SK-N-SH (cell line): ENCODE data around the gene CAD. TPM values are rescaled to one million over a fixed set of nuclear protein-coding genes. Genes with fewer than 3 reads are reported as not detected.

Experiments
- CHD2 ChIP-seq: fragments of 150-350 bp; IDR thresholded peaks from 2 replicates; pipeline ENCODE4 v1.6.1; 2018; ENCODE audit warnings: low read length; ENCODE audit not compliant: partially characterized antibody
- ELF1 ChIP-seq: IDR thresholded peaks from 2 replicates; pipeline ENCODE4 v1.4.0; 2012
- EP300 ChIP-seq, 2 experiments: IDR thresholded peaks; 2 replicates each; pipeline versions ENCODE4 v1.4.0 to v1.6.1; 2012; ENCODE audit warnings: borderline replicate concordance in 1 of 2, low read depth in 1 of 2, low read length in 1 of 2
- EZH2phosphoT487 ChIP-seq: fragments of 200-600 bp; sonication (generic); IDR thresholded peaks from 2 replicates; pipeline ENCODE4 v1.6.1; 2017; ENCODE audit warnings: low read depth, mixed run types, mild to moderate bottlenecking, antibody characterized with exemption, moderate library complexity, borderline replicate concordance
- FOSL2 ChIP-seq: IDR thresholded peaks from 2 replicates; pipeline ENCODE4 v1.4.0; 2012; ENCODE audit warnings: low read depth, mild to moderate bottlenecking, moderate library complexity, borderline replicate concordance
- FOXJ3 ChIP-seq: sonication (generic); formaldehyde crosslinking; IDR thresholded peaks from 2 replicates; pipeline ENCODE4 v1.5.1; 2020; ENCODE audit warnings: mild to moderate bottlenecking, missing genetic modification reagents
- FOXM1 ChIP-seq: IDR thresholded peaks from 2 replicates; pipeline ENCODE4 v1.4.0; 2012; ENCODE audit warnings: low read depth, mild to moderate bottlenecking
- GABPA ChIP-seq: IDR thresholded peaks from 2 replicates; pipeline ENCODE4 v1.4.0; 2012; ENCODE audit warnings: low read depth, mild to moderate bottlenecking
- JUND ChIP-seq: IDR thresholded peaks from 2 replicates; pipeline ENCODE4 v1.4.0; 2012
- NRF1 ChIP-seq: IDR thresholded peaks from 2 replicates; pipeline ENCODE4 v1.6.1; 2012; ENCODE audit warnings: low read depth, mild to moderate bottlenecking, low read length
- POLR2AphosphoS5 ChIP-seq: IDR thresholded peaks from 2 replicates; pipeline ENCODE4 v1.6.1; 2012; ENCODE audit warnings: low read depth, low read length
- RAD21 ChIP-seq: IDR thresholded peaks from 2 replicates; pipeline ENCODE4 v1.6.1; 2012; ENCODE audit warnings: mild to moderate bottlenecking, low read length
- RCOR1 ChIP-seq: fragments of 150-350 bp; IDR thresholded peaks from 2 replicates; pipeline ENCODE4 v1.6.1; 2017; ENCODE audit warnings: antibody characterized with exemption, low read length
- RFX5 ChIP-seq: IDR thresholded peaks from 2 replicates; pipeline ENCODE4 v1.6.1; 2012; ENCODE audit warnings: mild to moderate bottlenecking, improper control_type of control experiment, low read length
- TCF12 ChIP-seq: IDR thresholded peaks from 2 replicates; pipeline ENCODE4 v1.4.0; 2012
- TEAD4 ChIP-seq: IDR thresholded peaks from 2 replicates; pipeline ENCODE4 v1.4.0; 2012; ENCODE audit warnings: mild to moderate bottlenecking, borderline replicate concordance; ENCODE audit not compliant: insufficient read depth
- polyA plus RNA-seq, 3 experiments: library from polyadenylated mRNA; depleted of rRNA; stranded (reverse); fragments of >200 nt; gene quantifications; 2 replicates each; pipeline ENCODE4 v1.2.3, GENCODE V29; 2012
- TF ChIP-seq, protein P1 (sequence below): fragments of 150-350 bp; IDR thresholded peaks from 2 replicates; pipeline ENCODE4 v1.6.1; 2017; ENCODE audit warnings: antibody characterized with exemption, low read length, low read depth, borderline replicate concordance
- TF ChIP-seq, protein P2 (sequence below): fragments of 200-600 bp; sonication (generic); IDR thresholded peaks from 2 replicates; pipeline ENCODE4 v1.6.1; 2017; ENCODE audit warnings: antibody characterized with exemption, mild to moderate bottlenecking, moderate library complexity
- TF ChIP-seq, protein P3 (sequence below): fragments of 150-350 bp; IDR thresholded peaks from 2 replicates; pipeline ENCODE4 v1.6.1; 2016; ENCODE audit warnings: mild to moderate bottlenecking, low read depth, low read length
- TF ChIP-seq, protein P4 (sequence below): IDR thresholded peaks from 2 replicates; pipeline ENCODE4 v1.6.1; 2012; ENCODE audit warnings: mild to moderate bottlenecking, low read depth, low read length, moderate library complexity
- TF ChIP-seq, protein P5 (sequence below): IDR thresholded peaks from 2 replicates; pipeline ENCODE4 v1.4.0; 2012; ENCODE audit warnings: low read depth, borderline replicate concordance
- TF ChIP-seq, protein P6 (sequence below): IDR thresholded peaks from 2 replicates; pipeline ENCODE4 v1.4.0; 2012; ENCODE audit warnings: low read depth

Gene CAD
- polyA plus RNA-seq, 1 of the 3 experiments (the other 2 are of a cell fraction) = 47.6 TPM

DNA sequence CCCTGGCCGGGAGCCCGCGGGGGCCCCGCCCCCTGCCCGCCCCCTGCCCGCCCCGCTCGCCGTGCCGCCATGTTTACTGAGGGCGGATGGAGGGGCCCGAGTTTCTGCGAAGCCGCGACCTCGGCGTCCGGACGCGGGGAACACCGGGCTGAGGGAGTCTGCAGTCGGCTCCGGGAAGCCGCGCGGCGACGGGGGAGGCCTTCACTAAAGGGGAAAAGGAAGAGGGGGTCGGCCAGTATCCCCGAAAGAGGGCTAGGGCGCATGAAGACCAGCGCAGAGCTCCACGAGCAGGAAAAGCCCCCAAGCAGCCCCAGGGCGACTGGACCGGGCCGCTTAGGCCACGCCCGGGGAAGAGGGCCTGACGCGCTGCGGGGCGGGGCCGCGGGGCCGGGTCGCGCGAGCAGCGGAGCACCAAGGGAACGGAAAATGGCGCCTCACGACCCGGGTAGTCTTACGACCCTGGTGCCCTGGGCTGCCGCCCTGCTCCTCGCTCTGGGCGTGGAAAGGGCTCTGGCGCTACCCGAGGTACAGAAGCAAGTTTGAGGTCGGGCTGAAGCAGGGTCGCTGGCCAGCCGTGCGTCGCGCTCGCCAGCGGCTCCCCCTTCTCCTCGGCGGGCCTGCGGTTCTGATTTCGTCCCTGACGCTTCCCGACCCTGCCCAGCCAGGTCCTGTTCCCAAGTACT is 5.1 kb upstream of the CAD start, which contains the start of the genes ATRAID and SLC5A6 (continued):
- TF ChIP-seq, protein P1, sequence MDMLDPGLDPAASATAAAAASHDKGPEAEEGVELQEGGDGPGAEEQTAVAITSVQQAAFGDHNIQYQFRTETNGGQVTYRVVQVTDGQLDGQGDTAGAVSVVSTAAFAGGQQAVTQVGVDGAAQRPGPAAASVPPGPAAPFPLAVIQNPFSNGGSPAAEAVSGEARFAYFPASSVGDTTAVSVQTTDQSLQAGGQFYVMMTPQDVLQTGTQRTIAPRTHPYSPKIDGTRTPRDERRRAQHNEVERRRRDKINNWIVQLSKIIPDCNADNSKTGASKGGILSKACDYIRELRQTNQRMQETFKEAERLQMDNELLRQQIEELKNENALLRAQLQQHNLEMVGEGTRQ = no peak
- TF ChIP-seq CHD2 (peak; percentile 92), GABPA (peak; percentile 78), RAD21 (no peak), EZH2phosphoT487 (no peak), POLR2AphosphoS5 (peak; percentile 97), NRF1 (no peak), FOSL2 (no peak), TEAD4 (no peak), EP300 (IDR thresholded peaks at IDR 0.05; ENCODE audit: borderline replicate concordance in 1 of 2, low read depth in 1 of 2, low read length in 1 of 2) (no peak), ELF1 (peak; percentile 91), RCOR1 (no peak), JUND (no peak), FOXM1 (no peak), TCF12 (no peak; the same call in 1 of the 2 replicates), FOXJ3 (CRISPR knock-in tag) (no peak; the same call in 1 of the 2 replicates), RFX5 (no peak)
- TF ChIP-seq, protein P2, sequence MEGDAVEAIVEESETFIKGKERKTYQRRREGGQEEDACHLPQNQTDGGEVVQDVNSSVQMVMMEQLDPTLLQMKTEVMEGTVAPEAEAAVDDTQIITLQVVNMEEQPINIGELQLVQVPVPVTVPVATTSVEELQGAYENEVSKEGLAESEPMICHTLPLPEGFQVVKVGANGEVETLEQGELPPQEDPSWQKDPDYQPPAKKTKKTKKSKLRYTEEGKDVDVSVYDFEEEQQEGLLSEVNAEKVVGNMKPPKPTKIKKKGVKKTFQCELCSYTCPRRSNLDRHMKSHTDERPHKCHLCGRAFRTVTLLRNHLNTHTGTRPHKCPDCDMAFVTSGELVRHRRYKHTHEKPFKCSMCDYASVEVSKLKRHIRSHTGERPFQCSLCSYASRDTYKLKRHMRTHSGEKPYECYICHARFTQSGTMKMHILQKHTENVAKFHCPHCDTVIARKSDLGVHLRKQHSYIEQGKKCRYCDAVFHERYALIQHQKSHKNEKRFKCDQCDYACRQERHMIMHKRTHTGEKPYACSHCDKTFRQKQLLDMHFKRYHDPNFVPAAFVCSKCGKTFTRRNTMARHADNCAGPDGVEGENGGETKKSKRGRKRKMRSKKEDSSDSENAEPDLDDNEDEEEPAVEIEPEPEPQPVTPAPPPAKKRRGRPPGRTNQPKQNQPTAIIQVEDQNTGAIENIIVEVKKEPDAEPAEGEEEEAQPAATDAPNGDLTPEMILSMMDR = no peak
- TF ChIP-seq, protein P3, sequence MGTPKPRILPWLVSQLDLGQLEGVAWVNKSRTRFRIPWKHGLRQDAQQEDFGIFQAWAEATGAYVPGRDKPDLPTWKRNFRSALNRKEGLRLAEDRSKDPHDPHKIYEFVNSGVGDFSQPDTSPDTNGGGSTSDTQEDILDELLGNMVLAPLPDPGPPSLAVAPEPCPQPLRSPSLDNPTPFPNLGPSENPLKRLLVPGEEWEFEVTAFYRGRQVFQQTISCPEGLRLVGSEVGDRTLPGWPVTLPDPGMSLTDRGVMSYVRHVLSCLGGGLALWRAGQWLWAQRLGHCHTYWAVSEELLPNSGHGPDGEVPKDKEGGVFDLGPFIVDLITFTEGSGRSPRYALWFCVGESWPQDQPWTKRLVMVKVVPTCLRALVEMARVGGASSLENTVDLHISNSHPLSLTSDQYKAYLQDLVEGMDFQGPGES = no peak
- TF ChIP-seq, protein P4, sequence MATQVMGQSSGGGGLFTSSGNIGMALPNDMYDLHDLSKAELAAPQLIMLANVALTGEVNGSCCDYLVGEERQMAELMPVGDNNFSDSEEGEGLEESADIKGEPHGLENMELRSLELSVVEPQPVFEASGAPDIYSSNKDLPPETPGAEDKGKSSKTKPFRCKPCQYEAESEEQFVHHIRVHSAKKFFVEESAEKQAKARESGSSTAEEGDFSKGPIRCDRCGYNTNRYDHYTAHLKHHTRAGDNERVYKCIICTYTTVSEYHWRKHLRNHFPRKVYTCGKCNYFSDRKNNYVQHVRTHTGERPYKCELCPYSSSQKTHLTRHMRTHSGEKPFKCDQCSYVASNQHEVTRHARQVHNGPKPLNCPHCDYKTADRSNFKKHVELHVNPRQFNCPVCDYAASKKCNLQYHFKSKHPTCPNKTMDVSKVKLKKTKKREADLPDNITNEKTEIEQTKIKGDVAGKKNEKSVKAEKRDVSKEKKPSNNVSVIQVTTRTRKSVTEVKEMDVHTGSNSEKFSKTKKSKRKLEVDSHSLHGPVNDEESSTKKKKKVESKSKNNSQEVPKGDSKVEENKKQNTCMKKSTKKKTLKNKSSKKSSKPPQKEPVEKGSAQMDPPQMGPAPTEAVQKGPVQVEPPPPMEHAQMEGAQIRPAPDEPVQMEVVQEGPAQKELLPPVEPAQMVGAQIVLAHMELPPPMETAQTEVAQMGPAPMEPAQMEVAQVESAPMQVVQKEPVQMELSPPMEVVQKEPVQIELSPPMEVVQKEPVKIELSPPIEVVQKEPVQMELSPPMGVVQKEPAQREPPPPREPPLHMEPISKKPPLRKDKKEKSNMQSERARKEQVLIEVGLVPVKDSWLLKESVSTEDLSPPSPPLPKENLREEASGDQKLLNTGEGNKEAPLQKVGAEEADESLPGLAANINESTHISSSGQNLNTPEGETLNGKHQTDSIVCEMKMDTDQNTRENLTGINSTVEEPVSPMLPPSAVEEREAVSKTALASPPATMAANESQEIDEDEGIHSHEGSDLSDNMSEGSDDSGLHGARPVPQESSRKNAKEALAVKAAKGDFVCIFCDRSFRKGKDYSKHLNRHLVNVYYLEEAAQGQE = peak; percentile 38; the same call in 1 of the 2 replicates
- TF ChIP-seq, protein P5, sequence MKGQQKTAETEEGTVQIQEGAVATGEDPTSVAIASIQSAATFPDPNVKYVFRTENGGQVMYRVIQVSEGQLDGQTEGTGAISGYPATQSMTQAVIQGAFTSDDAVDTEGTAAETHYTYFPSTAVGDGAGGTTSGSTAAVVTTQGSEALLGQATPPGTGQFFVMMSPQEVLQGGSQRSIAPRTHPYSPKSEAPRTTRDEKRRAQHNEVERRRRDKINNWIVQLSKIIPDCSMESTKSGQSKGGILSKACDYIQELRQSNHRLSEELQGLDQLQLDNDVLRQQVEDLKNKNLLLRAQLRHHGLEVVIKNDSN = no peak
- TF ChIP-seq, protein P6, sequence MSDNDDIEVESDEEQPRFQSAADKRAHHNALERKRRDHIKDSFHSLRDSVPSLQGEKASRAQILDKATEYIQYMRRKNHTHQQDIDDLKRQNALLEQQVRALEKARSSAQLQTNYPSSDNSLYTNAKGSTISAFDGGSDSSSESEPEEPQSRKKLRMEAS = peak; percentile 17
- TF ChIP-seq, all 33 proteins: peak for 12
